AML-193 (cell line): ENCODE data around the gene WDFY1.
"Not testable (repeated sequence)": the region's sequence is repeated elsewhere in the genome, so short reads cannot be mapped to it uniquely, and the experiment has no call there.

ENCODE experiments used
- DNase-seq, 2 experiments: peaks; one replicate each; lab custom pipeline; 2025; lab: John Stamatoyannopoulos, UW

The WDFY1 gene

DNA sequence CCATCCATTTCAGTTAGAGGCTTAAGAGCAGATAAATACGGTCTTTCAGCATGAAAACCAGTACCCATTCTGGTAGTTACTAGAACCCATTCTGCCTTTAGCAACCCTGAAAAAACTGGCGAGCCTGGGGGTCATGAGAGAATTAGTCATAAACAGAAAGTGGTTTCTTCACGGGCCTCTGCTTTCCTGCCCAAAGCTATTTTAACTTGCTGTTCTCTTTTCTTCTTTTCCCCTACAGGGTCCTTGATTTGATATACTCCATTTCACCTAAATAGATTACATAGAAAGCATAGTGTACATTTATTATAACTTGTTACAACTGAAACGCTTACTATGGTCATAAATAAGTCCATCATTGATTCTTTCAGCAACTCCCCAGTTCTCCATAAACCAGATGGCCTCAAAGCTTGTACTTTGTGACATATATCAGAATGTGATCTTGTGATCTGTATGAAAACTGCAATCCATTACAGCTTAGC is 48.3 kb downstream of the WDFY1 start:
- peak in 1 of 2 experiments; percentile 10 for DNase-seq

DNA sequence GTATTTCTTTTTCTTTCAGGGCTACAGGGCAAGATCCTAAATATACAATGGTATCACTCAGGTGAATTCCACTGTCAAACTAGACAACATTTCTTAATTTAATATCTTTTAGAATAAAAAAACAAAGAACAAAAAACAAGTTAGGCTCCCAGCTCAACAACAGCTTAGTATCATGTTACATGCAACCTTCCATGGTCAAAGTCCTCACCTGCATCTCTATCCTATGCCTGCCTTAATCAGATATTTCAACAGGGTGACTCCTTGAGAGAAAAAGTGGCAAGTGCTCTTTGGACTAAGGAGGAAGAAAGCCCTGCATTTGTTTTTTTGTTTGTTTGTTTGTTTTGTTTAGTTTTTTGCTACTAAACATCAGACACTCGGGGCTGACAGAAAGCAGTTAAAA is 50.2 kb downstream of the WDFY1 start:
- no peak for DNase-seq

DNA sequence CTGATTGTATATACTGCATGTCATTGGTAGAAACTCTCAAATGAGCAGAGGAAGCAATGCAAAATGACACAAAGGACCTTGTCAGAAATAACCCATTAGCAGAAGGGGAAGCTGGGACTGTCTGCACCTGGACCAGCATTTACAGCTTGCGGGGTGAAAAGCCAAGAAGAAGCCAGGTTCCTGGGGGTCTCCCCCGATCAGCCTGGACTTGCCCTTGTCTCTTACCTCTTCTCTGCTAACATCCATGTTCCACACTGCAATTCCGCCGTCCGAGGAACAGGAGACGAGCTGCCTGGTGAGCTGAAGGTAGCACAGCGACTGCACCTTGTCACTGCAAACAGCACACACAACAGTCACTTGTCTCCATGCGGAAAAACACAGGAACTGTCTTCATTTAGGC is 51.1 kb downstream of the WDFY1 start:
- DNase-seq: no peak

DNA sequence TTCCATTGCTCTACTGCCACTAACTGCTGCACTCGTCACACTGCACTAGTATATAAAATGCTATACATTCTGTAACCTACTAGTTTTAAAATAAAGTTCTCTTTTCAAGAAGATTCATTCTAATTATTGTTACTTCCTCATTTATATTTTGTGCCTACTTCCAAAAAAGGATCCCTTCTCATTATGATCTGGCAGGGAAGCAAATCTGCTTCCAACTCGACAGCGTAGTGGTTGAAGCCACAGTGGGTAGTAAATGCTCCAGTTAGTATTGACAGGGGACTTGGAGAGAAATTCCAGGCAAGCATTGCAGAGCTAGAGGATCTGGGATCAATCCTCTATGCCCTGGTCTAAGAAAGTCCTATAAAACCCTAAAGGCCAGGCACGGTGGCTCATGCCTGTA is 54.4 kb downstream of the WDFY1 start:
- no peak for DNase-seq

DNA sequence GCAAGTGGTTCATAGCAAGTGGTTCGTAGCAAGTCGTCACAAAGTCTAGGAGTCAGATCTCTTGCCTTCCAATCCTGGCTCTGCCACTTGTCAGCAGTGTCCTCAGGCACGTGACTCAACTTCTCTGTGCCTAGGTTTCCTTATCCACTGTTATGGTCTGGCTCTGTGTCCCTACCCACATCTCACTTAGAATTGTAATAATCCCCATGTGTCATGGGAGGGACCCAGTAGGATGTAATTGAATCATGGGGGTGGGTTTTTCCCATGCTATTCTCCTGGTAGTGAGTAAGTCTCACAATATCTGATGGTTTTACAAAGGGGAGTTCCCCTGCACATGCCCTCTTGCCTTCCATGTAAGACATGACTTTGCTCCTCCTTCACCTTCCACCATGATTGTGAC is 55.9 kb downstream of the WDFY1 start:
- no peak for DNase-seq

DNA sequence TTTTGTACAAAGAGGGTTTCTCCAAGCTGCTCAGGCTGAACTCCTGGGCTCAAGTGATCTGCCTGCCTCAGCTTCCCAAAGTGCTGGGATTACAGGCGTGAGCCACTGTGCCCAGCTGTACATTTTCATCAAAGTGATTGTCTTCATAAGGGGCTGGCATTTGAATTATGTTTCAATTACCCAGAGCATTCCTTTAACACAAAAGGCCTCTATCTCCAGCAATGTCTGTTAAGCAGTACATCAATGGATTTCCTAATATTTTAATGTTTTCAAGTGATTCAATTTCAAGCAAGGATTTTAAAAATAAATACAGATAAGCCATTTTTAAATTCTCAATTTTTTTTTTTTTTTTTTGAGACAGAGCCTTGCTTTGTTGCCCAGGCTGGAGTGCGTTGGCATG is 56.9 kb downstream of the WDFY1 start:
- no peak for DNase-seq

DNA sequence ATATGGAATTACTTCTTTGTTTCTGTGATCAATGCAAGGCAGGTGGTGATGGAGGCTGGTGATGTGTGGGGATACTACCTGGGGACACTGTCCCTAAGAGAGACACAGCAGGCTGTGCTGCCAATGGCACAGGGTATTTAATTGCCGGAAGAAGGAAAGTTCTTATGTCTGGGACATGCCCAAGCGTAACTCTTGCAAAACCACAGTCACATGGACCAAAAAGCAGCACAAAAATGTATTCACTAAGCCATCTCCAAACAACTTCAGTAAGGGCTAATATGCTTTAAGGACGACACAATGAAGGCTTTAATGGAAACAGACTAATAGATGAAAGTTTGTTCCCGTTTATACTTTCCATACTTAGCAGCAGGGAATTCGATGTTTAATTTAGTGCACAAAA is 58.0 kb downstream of the WDFY1 start:
- no peak for DNase-seq

DNA sequence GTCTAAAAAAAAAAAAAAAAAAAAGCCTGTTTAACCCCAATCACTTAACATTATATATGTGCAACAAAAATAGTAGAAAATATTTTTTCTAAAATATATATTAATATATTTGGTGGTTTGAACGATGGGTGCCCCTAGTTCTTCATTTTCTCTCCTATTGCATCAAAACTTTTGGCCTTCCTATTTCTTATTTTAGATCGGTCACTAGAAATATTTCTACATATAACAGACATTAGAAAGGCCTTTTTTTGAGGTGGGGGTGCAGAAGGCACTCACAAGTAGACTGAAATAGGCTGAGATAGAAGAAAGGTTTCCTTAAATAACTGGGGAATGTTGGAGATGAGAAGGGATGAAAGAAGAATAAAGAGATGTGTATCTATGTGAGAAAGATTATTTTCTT is 58.4 kb downstream of the WDFY1 start:
- DNase-seq: no peak

DNA sequence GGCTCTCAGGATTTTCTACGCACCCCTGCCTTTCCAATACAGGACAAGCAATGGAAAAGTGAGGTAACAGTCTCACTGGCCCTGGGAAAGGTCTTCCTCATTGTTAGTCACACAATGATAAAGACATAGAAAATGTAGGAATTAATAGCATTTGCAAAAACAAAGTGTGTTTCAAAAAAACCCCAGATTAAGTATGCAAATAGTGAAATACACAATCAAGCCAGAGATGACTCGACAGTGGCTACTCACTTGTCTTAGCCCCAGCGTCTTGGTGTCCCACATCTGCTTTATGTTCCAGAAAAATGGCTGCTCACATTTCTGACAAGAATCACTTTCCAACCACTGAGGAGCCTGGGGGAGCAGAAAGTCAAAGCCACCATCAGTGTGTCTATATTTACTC is 60.7 kb downstream of the WDFY1 start:
- no peak for DNase-seq

DNA sequence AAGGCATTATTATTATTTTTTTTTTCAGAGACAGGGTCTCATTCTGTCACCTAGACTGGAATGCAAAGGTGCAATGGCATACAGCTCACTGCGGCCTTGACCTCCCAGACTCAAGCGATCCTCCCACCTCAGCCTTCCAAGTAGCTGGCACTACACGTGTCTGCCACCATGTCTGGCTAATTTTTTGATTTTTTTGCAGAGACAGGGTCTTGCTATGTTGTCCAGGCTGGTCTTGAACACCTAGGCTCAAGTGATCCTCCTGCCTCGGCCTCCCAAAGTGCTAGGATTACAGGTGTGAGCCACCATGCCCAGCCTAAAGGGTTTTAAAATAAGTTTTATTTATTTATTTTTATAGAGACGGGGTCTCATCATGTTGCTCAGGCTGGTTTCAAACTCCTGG is 62.4 kb downstream of the WDFY1 start:
- DNase-seq: no peak

DNA sequence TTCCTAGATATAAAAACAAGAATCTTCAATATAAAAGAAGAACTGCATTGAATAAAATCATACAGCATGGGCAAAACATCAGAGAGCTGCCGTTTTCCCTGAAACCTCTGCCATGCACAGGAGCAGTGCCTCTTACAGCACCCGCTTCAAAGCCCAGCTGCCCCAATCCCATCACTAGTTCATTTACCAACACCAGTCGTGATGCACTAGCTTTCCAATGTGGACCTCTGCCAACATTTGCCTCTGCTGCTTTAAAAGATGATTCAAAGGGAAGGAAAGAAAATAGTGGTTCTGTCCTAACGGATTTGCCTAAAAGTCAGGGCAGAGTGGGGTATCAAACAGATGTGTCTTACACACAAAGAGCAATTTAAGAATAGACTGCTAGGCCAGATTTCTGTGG is 64.3 kb downstream of the WDFY1 start:
- DNase-seq: no peak

DNA sequence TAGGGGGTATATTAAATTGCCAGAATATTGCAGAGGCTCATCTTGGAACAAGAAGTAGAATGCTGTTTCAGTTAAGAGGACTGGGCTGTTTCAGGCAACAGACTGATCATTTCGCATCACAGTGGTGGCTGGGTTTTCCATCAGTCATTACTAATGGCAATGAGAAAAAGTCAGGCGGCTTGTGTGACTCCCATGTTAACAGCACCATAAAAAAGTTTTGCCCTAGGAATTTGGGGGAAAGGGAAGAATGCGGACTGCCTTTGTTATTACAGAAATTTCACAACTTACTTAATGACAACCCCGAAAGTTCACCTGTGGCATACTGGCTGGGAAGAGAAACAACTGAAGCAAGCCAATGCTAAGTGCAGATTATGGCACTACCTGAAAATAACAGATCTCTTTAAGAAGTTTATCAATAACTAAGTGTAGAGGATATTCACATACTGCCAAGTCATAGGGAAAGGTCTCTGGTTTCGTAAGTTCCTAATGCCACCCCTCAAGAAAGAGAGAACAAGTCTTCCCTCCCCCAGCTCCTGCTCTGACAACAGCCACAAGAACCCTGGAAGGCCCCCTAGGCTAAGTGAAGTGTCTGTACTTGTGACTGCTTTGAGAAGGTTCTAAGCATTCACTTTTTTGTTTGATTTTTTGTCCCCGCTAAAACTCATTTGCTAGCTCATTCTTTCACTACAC is 67.3 kb downstream of the WDFY1 start:
- no peak for DNase-seq

DNA sequence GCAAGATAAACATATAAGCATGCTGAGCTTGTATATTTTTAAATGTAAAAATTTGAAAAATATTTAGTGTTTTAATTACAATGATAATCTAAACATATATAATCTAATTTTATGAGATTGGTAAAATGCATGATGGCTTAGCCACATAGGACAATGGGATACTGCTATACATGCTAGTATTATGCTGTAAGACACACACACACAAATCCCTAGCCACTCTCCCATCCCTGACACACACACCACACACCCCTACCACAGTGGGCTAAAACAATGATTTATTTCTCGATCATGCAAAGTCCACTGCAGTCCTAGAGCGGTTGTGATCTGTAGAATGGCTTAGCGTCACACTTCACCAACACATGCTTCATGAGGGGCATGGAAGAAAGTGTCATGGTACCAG is 71.5 kb downstream of the WDFY1 start:
- DNase-seq: no peak

DNA sequence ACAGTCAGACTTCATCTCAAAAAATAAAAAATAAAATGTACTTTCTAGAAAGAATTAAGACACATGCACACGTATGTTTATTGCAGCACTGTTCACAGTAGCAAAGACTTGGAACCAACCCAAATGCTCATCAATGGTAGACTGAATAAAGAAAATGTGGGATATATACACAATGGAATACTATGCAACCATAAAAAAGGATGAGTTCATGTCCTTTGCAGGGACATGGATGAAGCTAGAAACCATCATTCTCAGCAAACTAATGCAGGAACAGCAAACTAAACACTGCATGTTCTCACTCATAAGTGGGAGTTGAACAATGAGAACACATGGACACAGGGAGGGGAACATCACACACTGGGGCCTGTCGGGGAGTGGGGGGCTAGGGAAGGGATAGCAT is 72.4 kb downstream of the WDFY1 start:
- not testable (repeated sequence) for DNase-seq

DNA sequence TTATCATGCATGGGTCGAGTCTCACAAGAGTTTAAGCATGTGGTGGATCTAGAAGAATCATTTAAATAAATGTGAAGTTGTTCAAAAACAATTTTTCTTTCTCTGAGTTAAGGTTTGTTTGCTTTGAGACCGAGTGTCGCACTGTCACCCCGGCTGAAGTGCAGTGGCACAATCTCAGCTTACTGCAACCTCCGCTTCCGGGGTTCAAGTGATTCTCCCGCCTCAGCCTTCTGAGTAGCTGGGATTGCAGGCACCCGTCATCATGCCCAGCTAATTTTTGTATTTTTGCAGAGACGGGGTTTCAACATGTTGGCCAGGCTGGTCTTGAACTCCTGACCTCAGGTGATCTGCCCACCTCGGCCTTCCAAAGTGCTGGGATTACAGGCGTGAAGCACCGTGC is 73.5 kb downstream of the WDFY1 start:
- DNase-seq: not testable (repeated sequence)

DNA sequence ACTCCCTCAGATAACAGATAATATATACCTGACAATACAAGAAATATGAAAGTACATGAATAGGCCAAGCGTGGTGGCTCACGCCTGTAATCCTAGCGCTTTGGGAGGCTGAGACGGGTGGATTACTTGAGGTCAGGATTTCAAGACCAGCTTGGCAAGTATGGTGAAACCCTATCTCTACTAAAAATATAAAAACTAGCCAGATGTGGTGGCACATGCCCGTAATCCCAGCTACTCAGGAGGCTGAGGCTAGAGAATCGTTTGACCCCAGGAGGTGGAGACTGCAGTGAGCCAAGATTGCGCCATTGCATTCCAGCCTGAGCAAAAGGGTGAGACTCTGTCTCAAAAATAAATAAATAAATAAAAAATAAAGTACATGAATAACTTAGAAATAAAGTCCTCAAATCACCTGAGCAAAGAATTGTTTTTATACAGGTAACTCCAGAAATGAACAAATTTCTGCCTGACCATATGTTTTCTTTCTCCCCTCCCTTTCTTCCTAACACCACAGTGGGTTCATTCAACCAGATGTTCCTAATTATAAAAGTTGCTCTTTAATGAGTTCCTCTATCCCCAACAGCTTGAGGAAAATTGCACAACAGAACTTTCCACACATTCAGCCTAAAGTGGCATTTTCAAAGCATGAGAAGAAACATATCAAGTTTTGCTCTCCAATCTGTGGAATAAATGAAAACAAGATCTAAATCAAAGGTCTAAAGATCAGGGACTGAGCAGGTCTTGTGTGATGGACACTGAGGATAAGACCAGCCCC is 74.1 kb downstream of the WDFY1 start:
- DNase-seq: peak; percentile 73 to 75

DNA sequence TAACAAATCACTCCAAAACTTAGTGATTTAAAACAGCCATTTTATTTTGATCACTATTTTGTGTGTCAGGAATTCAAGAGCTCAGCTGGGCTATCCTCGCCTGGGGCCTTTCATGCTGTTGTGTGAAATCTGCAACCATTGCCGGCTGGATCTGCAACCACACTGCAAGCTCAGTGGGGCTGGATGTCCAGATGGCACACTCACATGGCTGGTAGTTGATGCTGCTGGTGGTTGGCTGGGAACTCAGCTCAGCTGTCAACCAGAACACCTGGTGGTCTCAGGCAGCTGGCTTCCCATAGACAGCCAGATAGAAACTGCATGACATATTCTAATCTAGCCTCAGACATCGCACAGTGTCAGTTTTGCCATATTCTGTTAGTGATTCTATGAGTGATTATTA is 77.1 kb downstream of the WDFY1 start:
- no peak for DNase-seq

DNA sequence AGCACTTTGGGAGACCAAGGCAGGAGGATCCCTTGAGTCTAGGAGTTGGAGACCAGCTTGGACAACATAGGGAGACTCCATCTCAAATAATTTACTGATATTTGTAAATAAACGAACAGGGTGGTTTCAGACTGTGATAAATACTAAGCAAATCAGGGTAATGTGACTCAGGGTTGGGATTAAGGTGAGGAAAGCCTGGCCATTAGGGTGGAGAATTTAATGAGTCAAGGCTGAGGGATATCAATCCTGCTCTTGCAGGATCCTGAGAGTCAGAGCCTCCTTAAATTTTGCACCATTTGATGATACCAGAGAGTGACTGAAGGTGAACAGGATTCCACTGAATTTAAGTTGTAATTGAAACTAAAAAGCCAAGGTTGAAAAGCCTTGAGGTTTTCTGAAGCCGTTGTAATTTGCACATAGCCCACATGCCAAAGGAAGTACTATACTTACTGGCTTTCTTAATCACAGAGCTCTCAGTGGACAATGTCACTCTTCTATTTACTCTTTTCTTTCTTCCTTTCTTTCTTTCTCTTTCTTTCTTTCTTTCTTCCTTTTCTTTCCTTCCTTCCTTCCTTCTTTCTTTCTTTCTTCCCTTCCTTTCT is 79.1 kb downstream of the WDFY1 start:
- DNase-seq: peak; percentile 19 to 21

DNA sequence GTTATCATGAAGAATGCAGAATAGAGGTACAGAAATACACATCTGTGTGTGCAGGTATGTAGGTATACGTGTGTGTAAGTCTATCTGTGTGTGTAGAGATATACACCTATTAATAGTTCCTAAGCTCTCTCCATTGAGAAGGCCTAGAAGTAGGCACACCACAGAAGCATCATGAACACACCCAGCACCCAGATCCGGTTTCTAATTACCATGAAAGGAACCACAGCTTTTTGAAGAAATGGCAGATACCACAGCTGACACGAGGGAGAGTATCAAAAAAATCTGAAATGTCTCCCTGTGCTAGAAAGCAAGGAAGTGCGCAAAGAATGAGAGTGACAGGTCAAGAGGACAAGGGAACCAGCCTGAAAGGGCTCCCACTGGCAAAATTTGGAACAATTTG is 80.0 kb downstream of the WDFY1 start:
- DNase-seq: no peak

DNA sequence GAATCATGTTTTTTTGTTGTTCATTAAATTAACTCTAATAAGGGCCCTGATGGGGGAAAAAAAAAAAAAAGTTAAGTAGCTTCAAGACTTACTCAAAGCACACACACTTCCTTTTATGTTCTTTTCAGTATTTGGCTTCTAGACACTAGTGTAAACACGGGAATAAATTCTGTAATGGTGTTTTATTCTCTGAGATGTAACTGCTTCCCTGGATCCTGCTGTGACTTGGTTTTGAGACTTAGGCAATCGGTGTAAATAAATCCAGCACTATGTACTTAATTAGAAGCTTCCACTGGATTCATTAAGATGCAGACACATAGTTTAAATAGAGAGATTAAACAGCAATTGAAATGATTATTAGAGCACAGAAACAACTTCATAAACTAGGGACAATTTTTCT is 81.6 kb downstream of the WDFY1 start:
- no peak for DNase-seq

DNA sequence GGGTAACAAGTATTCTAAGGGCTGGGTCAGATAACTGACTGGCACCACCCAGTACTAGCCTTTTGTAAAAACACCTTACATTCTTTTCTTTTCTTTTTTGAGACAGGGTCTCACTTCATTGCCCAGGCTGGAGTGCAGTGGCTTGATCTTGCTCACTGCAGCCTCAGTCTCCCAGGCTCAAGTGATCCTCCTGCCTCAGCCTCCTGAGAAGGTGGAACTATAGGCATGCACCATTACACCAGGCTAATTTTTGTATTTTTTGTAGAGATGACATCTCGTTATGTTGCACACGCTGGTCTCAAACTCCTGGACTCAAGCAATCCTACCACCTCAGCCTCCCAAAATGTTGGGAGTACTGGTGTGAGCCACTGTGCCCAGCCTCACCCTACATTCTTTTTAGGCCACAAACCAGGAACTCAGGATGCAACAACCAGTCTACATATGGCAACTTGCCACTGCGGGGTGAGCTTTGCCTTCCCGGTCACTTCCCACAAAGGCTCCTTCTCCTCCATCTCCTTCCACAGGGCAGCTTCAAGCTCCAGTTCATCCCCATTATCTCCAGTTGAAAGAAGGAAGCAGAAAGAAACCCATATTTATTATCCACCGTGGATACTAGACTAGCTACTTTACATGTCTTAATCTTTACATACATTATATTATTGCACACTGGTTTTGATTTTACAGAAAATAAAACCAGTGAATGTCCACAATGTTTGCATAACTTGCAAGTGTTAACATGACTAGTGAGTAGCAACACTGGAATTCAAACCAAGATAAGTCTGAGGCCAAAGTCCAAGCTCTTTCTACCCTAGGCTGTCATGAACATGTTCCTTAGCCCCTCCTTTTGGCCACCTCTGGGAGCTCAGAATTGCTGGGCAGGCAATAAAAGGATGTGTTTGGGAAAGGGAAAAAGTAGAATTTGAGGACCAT is 84.1 kb downstream of the WDFY1 start:
- no peak for DNase-seq

DNA sequence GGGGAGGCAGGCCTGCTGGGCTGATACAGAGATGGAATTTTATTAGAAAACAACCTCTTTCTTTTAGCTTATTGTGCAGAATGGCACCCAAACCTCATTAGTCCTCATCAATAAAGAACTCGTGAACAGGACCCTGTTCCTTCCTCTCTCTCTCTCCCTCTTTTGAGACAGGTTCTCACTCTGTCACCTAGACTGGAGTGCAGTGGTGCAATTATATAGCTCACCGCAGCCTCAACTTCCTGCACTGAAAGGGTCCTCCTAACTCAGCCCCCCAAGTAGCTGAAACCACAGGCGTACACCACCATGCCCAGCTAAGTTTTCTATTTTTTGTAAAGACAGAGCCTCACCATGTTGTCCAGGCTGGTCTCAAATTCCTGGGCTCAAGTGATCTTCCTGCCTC is 86.1 kb downstream of the WDFY1 start:
- no peak for DNase-seq
